LNCaP clone FGC (cell line): ENCODE results near the gene MSMP.

Experiments
- DNase-seq: peaks from one replicate; pipeline ENCODE4 v3.0.0-alpha.2; 2011; ENCODE audit warnings: low read depth
- H3K4me3 ChIP-seq: 2 replicates; pipeline ENCODE4 v1.5.1; 2011; ENCODE audit warnings: mild to moderate bottlenecking, low read depth, low read length, control low read depth
- TF ChIP-seq, protein P1 (sequence below): IDR thresholded peaks from 2 replicates; pipeline ENCODE4 v1.5.1; 2012; ENCODE audit warnings: mild to moderate bottlenecking; ENCODE audit not compliant: control insufficient read depth, insufficient read depth; ENCODE audit errors: extremely low read depth

The MSMP gene

DNA sequence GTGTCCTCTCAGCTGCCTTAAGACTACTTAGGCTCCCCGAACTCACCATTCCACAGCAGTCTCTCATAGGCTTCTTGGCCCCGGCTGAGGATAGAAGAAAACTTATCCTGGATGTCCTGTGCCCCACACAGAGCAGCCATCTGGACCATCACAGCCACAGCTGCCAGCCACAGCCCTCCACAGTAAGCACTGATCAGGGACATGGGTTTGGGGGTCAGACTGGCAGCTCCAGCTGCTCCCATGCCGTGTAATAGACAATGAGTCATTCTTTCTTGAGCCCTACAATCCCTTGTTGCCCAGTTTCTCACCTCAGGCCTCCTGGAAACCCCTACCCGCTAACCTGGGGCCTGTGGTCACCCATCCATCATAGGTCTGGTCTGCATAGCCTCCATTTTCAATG, 15.9 kb downstream of the MSMP start:
- H3K4me3 ChIP-seq, result no peak overlapping the region
- TF ChIP-seq, protein P1, sequence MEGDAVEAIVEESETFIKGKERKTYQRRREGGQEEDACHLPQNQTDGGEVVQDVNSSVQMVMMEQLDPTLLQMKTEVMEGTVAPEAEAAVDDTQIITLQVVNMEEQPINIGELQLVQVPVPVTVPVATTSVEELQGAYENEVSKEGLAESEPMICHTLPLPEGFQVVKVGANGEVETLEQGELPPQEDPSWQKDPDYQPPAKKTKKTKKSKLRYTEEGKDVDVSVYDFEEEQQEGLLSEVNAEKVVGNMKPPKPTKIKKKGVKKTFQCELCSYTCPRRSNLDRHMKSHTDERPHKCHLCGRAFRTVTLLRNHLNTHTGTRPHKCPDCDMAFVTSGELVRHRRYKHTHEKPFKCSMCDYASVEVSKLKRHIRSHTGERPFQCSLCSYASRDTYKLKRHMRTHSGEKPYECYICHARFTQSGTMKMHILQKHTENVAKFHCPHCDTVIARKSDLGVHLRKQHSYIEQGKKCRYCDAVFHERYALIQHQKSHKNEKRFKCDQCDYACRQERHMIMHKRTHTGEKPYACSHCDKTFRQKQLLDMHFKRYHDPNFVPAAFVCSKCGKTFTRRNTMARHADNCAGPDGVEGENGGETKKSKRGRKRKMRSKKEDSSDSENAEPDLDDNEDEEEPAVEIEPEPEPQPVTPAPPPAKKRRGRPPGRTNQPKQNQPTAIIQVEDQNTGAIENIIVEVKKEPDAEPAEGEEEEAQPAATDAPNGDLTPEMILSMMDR, result no peak
- no peak for DNase-seq

DNA sequence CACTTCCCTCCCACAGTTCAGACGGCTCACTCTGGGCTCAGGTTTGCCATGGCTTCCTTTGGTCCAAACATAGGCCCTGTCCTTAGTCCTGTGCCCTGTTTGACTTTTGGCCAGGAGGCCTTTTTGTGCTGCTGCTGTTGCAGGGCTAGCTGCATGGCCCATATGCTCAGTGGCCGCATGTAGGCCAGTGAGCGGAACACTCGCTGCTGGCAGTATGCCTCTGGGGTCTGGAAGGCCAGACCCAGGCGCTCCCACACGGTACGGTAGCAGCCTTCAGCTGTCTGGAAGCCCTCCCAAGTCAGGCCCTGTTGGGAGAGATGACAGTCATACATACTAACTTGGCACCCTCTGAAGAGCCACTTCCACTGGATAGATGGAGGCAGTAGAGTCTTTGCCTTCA, 16.9 kb downstream of the MSMP start:
- DNase-seq, result no peak
- TF ChIP-seq, protein P1, result no peak

DNA sequence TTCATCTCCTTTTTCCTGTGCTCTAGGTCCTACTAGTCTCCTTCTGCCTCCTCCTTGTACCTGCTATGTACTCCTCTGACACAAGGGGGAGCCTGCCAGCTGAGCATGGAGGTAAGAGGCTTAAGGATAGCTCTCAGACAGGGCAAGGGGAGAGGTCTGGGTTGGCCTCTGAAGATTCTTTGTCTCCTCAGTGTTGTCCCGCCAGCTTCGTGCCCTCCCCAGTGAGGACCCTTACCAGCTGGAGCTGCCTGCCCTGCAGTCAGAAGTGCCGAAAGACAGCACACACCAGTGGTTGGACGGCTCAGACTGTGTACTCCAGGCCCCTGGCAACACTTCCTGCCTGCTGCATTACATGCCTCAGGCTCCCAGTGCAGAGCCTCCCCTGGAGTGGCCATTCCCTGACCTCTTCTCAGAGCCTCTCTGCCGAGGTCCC, 17.9 kb downstream of the MSMP start:
- H3K4me3 ChIP-seq, result no peak overlapping the region
- DNase-seq, result no peak
- TF ChIP-seq, protein P1, result peak; percentile 97

More for the DNA sequence above, 16.9 kb downstream of the MSMP start:
- H3K4me3 ChIP-seq, result no peak overlapping the region

DNA sequence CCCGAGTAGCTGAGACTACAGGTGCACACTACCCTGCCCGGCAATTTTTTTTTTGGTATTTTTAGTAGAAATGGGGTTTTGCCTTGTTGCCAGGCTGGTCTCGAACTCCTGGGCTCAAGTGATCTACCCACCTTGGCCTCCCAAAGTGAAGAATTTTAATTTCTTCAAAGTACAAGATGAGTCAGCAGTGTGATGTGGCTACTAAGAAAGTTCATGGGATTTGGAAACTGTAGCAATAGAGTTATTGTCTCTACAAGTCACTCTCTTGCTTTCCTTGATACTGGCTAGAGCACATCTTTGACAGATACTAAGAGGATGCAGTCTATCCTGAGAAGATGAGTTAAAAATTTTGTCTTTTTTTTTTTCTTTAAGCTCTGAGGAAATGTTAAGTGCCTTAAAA, 20.0 kb downstream of the MSMP start:
- H3K4me3 ChIP-seq, result no peak overlapping the region
- TF ChIP-seq, protein P1, result no peak
- DNase-seq, result no peak

DNA sequence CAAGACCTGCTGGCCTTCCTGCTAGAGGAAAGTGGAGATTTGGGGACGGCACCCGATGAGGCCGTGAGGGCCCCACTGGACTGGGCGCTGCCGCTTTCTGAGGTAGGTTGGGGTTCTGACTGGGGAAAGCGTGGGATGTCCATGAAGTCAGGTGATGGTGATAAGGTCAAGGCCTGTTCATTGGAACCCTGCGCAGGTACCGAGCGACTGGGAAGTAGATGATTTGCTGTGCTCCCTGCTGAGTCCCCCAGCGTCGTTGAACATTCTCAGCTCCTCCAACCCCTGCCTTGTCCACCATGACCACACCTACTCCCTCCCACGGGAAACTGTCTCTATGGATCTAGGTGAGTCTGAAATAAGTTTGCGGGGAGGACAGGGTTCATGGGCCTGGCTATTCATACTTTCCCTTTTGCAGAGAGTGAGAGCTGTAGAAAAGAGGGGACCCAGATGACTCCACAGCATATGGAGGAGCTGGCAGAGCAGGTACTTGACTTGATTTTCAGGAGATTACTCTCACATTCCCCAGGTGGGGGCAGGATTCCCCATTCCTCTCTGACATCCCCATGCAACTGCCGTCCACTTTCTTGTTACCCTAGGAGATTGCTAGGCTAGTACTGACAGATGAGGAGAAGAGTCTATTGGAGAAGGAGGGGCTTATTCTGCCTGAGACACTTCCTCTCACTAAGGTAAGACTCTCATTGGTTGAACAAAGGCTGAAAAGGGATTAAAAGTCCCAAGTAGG, 21.1 kb downstream of the MSMP start:
- peak overlapping the region; percentile 71 for H3K4me3 ChIP-seq
- TF ChIP-seq, protein P1, result peak; percentile 35; the same call in 1 of the 2 replicates
- DNase-seq, result peak; percentile 56

DNA sequence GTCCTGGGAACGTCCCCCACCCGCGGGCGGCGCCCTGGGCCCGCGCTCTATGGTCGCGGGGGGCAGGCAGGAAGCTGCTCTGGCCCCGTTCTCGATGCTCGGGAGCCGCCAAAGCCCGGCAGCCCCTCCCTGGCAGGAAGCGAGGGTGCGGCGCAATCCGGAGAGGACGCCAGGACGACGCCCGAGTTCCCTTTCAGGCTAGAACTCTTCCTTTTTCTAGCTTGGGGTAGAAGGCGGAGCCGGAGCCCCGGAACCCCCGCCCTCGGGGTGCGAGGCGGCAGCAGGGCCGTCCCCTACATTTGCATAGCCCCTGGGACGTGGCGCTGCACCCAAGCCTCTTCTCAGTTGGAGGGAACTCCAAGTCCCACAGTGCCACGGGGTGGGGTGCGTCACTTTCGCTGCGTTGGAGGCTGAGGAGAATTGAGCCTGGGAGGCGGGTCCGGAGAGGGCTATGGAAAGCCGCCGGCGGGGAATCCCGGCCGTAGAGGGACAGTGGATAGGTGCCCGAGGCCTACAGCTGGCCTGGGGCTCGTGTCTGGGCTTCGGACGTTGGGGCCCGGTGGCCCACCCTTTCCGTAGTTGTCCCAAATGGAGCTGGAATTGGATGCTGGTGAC, 21.8 kb downstream of the MSMP start, which contains the start of the genes CREB3 and TLN1:
Gene CREB3 (plus strand): TSS at position 482 of the 615 bp plus-strand sequence. CDS start 107 bp downstream, at position 589.
Gene TLN1 (minus strand): TSS at position 11 of the 615 bp plus-strand sequence. CDS start 6,501 bp downstream, outside the sequence.
- peak; percentile 94 for DNase-seq
- TF ChIP-seq, protein P1, result peak; percentile 51
- H3K4me3 ChIP-seq, result peak within 1 kb of the TSS; percentile 71
